Activated naive CD8-positive, alpha-beta T cell treated with anti-CD3 and anti-CD28 coated beads for 36 hours (primary cell): ENCODE measurements around the gene GAP43. TPM values are rescaled to one million over a fixed set of nuclear protein-coding genes. Genes with fewer than 3 reads are reported as not detected.

Experiments
- DNase-seq: peaks from one replicate; pipeline ENCODE4 v3.0.0; 2021
- H3K27ac Mint-ChIP-seq: one replicate; pipeline ENCODE4 v1.8.0; 2022; ENCODE audit warnings: mild to moderate bottlenecking, moderate library complexity, mixed read lengths
- H3K27me3 Mint-ChIP-seq: one replicate; pipeline ENCODE4 v1.8.0; 2022; ENCODE audit warnings: mild to moderate bottlenecking, mixed read lengths
- H3K36me3 Mint-ChIP-seq: one replicate; pipeline ENCODE4 v1.8.0; 2021; ENCODE audit warnings: mild to moderate bottlenecking, mixed read lengths
- H3K4me1 Mint-ChIP-seq: one replicate; pipeline ENCODE4 v1.8.0; 2021; ENCODE audit warnings: mixed read lengths
- H3K4me3 Mint-ChIP-seq: one replicate; pipeline ENCODE4 v1.8.0; 2022; ENCODE audit warnings: mild to moderate bottlenecking, moderate library complexity, mixed read lengths
- H3K9me3 Mint-ChIP-seq: one replicate; pipeline ENCODE4 v1.8.0; 2022; ENCODE audit warnings: mixed read lengths
- total RNA-seq, 2 experiments: library from RNA; stranded (reverse); gene quantifications; one replicate each; pipeline ENCODE4 v1.2.3, GENCODE V29; 2021

Gene GAP43, protein sequence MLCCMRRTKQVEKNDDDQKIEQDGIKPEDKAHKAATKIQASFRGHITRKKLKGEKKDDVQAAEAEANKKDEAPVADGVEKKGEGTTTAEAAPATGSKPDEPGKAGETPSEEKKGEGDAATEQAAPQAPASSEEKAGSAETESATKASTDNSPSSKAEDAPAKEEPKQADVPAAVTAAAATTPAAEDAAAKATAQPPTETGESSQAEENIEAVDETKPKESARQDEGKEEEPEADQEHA
- under 1 TPM in 1 of 2 experiments, not detected in 1; 0.16 TPM for total RNA-seq

DNA sequence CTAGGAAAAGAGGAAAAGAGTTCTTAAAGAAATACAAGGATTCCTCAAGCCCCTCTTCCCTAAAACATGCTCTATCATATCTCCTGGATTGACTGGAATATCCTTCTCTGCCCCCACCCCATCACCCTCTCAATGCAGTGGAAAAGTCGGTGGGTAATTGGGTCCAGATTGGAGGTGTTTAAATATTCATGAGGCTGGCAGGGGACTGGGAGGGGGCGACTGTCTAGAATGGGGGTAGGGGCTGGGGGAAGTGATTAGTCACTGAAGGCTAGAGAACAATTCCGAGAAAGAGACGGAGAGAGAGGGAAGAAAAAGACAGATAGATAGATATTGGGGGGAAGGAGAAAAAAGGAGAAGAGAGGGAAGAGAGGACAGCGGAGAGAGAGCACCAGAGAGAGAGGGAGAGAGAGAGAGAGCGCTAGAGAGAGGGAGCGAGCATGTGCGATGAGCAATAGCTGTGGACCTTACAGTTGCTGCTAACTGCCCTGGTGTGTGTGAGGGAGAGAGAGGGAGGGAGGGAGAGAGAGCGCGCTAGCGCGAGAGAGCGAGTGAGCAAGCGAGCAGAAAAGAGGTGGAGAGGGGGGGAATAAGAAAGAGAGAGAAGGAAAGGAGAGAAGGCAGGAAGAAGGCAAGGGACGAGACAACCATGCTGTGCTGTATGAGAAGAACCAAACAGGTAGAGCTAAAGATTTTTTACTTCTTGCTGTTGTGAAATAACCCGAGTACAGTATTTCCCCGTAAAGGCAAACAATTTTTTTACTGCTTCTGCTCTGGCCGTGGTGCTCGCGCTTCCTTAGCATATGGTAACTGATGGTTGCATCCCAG, at the start of gene GAP43:
Gene GAP43, plus strand, starts transcription at position 467 of the 825 bp plus-strand sequence. Its CDS starts 180 bp downstream, at position 647.
- Mint-ChIP-seq H3K36me3 (no peaks in the 10 kb centered on the region), H3K27me3 (peaks cover 47% of the 10 kb centered on the region), H3K27ac (no peak within 1 kb of the TSS), H3K4me3 (peak within 1 kb of the TSS; percentile 48), H3K9me3 (no peaks in the 10 kb centered on the region), H3K4me1 (peaks cover 18% of the 10 kb centered on the region)
- DNase-seq, result peak; percentile 3

DNA sequence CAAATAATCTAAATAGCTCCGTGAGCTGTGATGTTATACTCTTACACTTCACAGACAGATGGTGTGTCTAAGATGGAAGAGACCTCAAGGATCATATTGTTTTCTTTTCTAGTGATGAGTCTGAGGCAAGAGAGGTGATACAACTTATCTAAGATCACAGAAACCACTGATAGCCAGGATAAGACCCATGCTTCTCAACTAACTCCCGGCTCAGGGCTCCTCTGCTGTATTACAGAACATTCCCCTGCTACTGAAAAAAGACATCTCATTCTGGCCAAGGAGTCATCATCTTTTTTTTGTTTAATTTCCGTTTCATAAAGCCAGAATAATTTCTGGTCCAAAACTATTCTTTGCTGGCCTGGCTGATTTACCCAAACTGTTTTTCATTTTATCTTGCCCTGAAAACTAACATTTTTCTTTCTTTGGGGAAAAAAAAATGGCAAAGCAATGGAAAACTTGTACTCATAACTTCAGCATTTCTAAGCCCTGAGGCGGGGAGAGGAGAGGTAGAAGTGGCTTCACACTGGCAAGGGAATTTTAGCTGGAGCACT, 46.9 kb upstream of the GAP43 start:
- Mint-ChIP-seq H3K27ac (no peak overlapping the region), H3K27me3 (peaks cover 20% of the 10 kb centered on the region), H3K4me3 (no peak overlapping the region), H3K36me3 (no peaks in the 10 kb centered on the region), H3K9me3 (no peaks in the 10 kb centered on the region), H3K4me1 (no peaks in the 10 kb centered on the region)
- DNase-seq, result no peak

- H3K27me3 Mint-ChIP-seq, result peaks cover 20% of the 10 kb centered on the region
- H3K9me3 Mint-ChIP-seq, result no peaks in the 10 kb centered on the region
- H3K27ac Mint-ChIP-seq, result no peak overlapping the region
- no peaks in the 10 kb centered on the region for H3K36me3 Mint-ChIP-seq
- no peak for DNase-seq
- H3K4me1 Mint-ChIP-seq, result no peaks in the 10 kb centered on the region
- no peak overlapping the region for H3K4me3 Mint-ChIP-seq
Measured at GRCh38 chr3:115577000-115577399, 46.3 kb upstream of the GAP43 start.

- H3K4me3 Mint-ChIP-seq, result no peak overlapping the region
- no peaks in the 10 kb centered on the region for H3K9me3 Mint-ChIP-seq
- no peaks in the 10 kb centered on the region for H3K4me1 Mint-ChIP-seq
- H3K27me3 Mint-ChIP-seq, result peaks cover 20% of the 10 kb centered on the region
- no peak for DNase-seq
- no peak overlapping the region for H3K27ac Mint-ChIP-seq
- no peaks in the 10 kb centered on the region for H3K36me3 Mint-ChIP-seq
Measured at GRCh38 chr3:115578331-115578730, 45.0 kb upstream of the GAP43 start.

GRCh38 chr3:115580566-115580965, 42.7 kb upstream of the GAP43 start:
- Mint-ChIP-seq H3K36me3 (no peaks in the 10 kb centered on the region), H3K9me3 (no peaks in the 10 kb centered on the region), H3K4me3 (no peak overlapping the region), H3K27me3 (peaks cover 19% of the 10 kb centered on the region), H3K27ac (no peak overlapping the region), H3K4me1 (no peaks in the 10 kb centered on the region)
- no peak for DNase-seq

DNA sequence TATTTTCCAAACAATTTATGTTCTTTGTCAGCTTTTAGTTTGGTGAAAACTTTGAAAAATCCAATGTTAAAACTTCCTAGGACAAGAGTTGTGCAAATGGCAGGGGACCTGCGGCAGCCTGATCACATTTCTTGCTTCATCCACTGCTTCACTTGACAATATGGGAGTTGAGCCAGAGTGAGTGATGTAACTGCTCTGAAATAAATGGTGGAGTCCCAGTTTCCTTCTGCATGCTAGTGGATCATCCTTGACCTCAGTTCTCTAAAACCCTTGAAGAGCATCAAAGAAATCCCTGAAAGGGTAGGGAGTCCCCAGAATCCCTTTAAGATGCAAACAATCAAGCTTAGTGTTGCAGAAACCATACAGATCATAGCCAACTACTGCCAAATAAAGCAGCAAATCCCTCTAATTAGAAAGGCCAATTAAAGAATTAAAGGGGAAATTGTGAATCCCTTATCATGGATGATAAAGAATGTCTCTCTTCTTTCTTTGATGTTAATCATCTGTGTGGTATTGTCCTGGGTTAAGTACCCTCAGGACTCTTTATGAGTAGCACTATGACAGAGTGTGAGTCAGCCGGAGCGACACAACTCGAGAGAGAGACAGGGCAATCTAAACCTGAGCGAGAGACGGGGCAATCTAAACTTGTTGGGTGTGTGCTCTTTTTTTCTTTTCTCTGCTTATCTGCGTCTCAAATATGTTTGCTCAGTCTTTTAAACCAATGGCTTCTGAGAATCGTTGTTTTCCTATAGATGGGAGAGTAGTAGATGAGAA, 41.8 kb upstream of the GAP43 start:
- no peak overlapping the region for H3K4me3 Mint-ChIP-seq
- no peaks in the 10 kb centered on the region for H3K36me3 Mint-ChIP-seq
- no peaks in the 10 kb centered on the region for H3K9me3 Mint-ChIP-seq
- no peaks in the 10 kb centered on the region for H3K4me1 Mint-ChIP-seq
- no peak for DNase-seq
- peaks cover 23% of the 10 kb centered on the region for H3K27me3 Mint-ChIP-seq
- no peak overlapping the region for H3K27ac Mint-ChIP-seq

DNA sequence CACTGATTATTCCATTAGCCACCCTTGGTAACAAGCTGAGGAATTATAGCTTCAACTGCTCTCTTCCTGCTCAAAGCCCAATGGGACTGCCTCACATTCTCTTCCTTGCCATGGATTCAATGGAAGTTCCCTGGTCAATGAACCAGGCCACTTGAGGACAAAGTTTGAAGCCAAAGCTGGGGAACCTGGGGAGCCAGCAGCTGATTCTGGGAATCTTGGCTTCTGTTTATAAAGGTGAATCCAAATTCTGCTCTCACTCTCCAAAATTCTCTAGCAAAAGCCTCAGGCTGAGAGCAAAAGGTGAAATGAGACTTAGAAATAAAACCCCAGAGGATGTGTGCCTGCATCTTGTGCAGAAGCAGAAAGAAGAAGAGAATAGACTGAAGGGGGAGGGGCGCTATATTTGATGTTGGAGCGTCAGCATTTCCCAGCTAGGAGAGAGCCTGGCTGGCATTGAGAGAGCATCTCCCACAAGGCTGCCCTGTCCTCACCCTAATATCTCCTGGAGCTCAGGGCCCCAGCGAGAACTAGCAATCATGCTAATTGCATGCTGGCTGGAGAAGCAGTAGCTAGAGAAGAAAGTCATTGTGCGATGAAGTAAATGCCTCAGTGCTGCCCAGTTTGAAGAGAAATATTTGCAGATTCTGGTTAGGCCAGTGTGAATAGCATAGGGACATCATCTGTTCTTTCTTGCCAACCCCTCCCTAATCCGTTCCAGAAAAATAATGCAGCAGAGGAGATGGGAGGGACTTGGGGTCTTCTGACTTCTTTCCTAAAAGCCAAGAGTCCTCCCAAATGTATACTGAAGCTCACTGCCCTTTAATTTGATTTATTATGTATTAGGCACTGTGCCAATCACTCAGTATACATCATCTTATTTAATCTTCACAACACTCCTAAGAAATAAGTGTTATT, 34.9 kb upstream of the GAP43 start:
- no peak for DNase-seq
- Mint-ChIP-seq H3K27ac (no peak overlapping the region), H3K27me3 (peaks cover 16% of the 10 kb centered on the region), H3K36me3 (no peaks in the 10 kb centered on the region), H3K9me3 (no peaks in the 10 kb centered on the region), H3K4me1 (no peaks in the 10 kb centered on the region), H3K4me3 (no peak overlapping the region)

- peaks cover 12% of the 10 kb centered on the region for H3K27me3 Mint-ChIP-seq
- H3K4me1 Mint-ChIP-seq, result no peaks in the 10 kb centered on the region
- H3K4me3 Mint-ChIP-seq, result no peak overlapping the region
- H3K36me3 Mint-ChIP-seq, result no peaks in the 10 kb centered on the region
- peaks cover 6% of the 10 kb centered on the region for H3K9me3 Mint-ChIP-seq
- H3K27ac Mint-ChIP-seq, result no peak overlapping the region
- DNase-seq, result no peak
Measured at GRCh38 chr3:115590873-115591272, 32.4 kb upstream of the GAP43 start.

- no peak overlapping the region for H3K4me3 Mint-ChIP-seq
- H3K27me3 Mint-ChIP-seq, result peaks cover 17% of the 10 kb centered on the region
- H3K27ac Mint-ChIP-seq, result no peak overlapping the region
- no peaks in the 10 kb centered on the region for H3K4me1 Mint-ChIP-seq
- no peaks in the 10 kb centered on the region for H3K36me3 Mint-ChIP-seq
- no peak for DNase-seq
- H3K9me3 Mint-ChIP-seq, result peaks cover 6% of the 10 kb centered on the region
Measured at GRCh38 chr3:115595611-115596275, 27.6 kb upstream of the GAP43 start.

DNA sequence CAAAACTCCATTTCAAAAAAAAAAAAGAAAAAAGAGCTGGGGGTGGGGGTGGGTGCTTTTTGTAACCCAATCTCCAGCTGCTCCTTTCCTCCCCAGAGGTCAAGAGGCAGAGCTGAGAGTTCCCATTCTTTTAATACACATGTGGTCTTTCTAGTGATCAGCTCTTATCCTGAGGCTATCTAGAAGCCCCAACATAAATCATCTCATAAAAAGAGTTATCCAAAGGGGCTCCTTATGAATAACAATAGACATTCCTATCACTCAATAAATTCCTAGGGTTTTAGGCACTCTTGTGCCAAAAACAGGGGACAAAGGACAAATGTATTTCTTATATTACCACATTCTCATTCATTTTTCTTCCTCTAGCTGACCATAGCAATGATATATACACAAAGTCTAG, 25.1 kb upstream of the GAP43 start:
- Mint-ChIP-seq H3K27me3 (peaks cover 23% of the 10 kb centered on the region), H3K4me1 (no peaks in the 10 kb centered on the region), H3K4me3 (no peak overlapping the region)

GRCh38 chr3:115602194-115602593, 21.1 kb upstream of the GAP43 start:
- Mint-ChIP-seq H3K36me3 (no peaks in the 10 kb centered on the region), H3K27ac (no peak overlapping the region), H3K4me1 (no peaks in the 10 kb centered on the region), H3K4me3 (no peak overlapping the region), H3K27me3 (peaks cover 20% of the 10 kb centered on the region), H3K9me3 (no peaks in the 10 kb centered on the region)
- no peak for DNase-seq

More for the DNA sequence above, 25.1 kb upstream of the GAP43 start:
- H3K9me3 Mint-ChIP-seq, result peaks cover 6% of the 10 kb centered on the region
- no peak overlapping the region for H3K27ac Mint-ChIP-seq
- no peak for DNase-seq
- H3K36me3 Mint-ChIP-seq, result no peaks in the 10 kb centered on the region

- no peaks in the 10 kb centered on the region for H3K36me3 Mint-ChIP-seq
- no peaks in the 10 kb centered on the region for H3K9me3 Mint-ChIP-seq
- H3K27me3 Mint-ChIP-seq, result peaks cover 21% of the 10 kb centered on the region
- no peak overlapping the region for H3K27ac Mint-ChIP-seq
- H3K4me1 Mint-ChIP-seq, result peaks cover 6% of the 10 kb centered on the region
- DNase-seq, result no peak
- H3K4me3 Mint-ChIP-seq, result no peak overlapping the region
Measured at GRCh38 chr3:115611630-115612029, 11.7 kb upstream of the GAP43 start.

DNA sequence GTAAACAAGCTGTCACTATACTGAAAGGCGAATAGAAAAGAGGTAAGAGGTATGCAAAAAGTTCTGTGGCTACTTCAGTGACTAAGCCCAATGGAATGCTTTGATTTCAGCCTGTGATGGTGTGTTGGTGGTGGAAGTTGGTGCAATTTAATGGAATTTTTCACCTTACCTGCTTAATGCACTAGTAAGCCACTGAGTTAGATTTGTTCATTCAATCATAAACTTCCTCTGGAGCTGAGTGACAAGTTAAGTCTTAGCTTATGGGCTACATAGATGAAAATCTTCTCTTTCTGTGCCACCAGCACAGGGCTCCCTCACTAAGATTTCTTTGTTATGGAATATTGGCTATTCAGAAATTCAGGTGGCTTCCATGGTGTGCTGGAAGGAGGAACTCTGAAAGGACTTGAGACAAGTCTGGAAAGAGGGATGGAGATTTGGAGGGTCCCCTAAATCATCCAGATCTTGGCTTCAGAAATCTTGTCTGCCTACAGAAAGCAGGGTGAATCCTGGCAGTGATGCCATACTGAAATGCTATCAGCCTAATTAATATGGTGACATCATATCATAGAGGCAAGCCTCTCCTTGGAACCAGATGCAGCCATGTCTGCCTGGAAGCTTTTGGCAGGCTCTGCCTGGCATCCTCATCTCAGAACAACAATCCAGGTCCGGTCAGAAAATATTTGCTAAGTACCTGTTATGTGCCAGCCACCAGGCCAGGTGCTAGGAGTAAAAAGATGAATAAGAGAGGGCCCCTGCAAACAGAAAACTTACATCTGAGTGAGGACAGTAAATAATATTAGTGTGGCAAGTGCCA, 8.1 kb upstream of the GAP43 start:
- peaks cover 18% of the 10 kb centered on the region for H3K27me3 Mint-ChIP-seq
- no peak overlapping the region for H3K4me3 Mint-ChIP-seq
- DNase-seq, result no peak
- H3K4me1 Mint-ChIP-seq, result peaks cover 8% of the 10 kb centered on the region
- no peaks in the 10 kb centered on the region for H3K9me3 Mint-ChIP-seq
- H3K27ac Mint-ChIP-seq, result no peak overlapping the region
- H3K36me3 Mint-ChIP-seq, result no peaks in the 10 kb centered on the region
